ENCODE measurements around the gene AFDN. TPM values are rescaled to one million over a fixed set of nuclear protein-coding genes. Genes with fewer than 3 reads are reported as not detected.

The AFDN gene
- total RNA-seq, 1 donor from 2014 or later, result 40.8 TPM

DNA sequence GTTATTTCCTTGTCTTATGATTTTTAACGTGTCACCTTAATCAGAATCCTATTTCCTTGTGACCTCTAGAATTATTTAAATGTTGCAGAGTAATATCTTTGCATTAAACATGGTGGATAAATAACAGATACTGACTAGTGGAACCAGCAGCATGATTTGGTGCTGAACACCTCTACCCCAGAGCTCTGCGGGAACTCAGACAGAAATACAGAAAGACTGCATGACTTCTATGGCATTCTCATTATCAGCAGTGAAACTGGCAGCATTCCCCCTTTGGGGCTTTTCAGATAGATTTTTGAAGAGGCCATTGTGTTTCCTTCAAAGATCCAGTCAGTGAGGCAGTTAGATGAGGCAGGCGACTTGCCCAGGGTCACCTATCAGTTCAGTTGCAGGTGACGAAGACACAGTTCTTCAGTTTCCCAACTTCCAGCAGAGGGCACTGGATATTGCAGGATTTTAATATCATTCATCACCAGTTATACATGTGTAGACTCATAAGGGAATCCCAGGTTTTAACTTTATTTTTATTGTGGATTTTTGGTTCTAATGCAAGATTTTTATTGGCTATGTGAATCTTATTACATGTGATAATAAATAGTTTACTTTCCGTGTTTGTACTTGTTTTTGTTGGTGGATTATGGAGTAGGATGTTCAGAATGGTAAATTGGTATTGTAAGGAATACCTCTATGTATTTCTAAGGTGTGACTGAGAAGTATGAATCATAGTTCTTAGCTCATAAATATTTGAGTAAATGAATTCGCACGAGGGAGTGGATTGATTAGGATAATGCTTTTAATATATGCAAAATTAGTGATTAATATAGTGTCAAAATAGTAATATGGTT is 81.3 kb downstream of the AFDN start:
- Mint-ChIP-seq H3K27me3 (no peaks in the 10 kb centered on the region), H3K27ac (no peak overlapping the region), H3K9me3 (no peaks in the 10 kb centered on the region), H3K4me1 (no peaks in the 10 kb centered on the region), H3K4me3 (no peak overlapping the region), H3K36me3 (ENCODE audit: low read depth) (no peaks in the 10 kb centered on the region)
- intact Hi-C loops (cut with micrococcal nuclease), result no loop called here
- no peak for DNase-seq

GRCh38 chr6:167910007-167910406 is 83.3 kb downstream of the AFDN start:
- Mint-ChIP-seq H3K4me3 (no peak overlapping the region), H3K27ac (no peak overlapping the region), H3K9me3 (no peaks in the 10 kb centered on the region), H3K4me1 (no peaks in the 10 kb centered on the region), H3K36me3 (ENCODE audit: low read depth) (peaks cover 1% of the 10 kb centered on the region), H3K27me3 (no peaks in the 10 kb centered on the region)
- DNase-seq, result no peak
- intact Hi-C loops (cut with micrococcal nuclease), result no loop called here

GRCh38 chr6:167910652-167911051 is 83.9 kb downstream of the AFDN start:
- no peak overlapping the region for H3K4me3 Mint-ChIP-seq
- intact Hi-C loops (cut with micrococcal nuclease), result no loop called here
- H3K9me3 Mint-ChIP-seq, result no peaks in the 10 kb centered on the region
- no peaks in the 10 kb centered on the region for H3K27me3 Mint-ChIP-seq
- DNase-seq, result no peak
- no peak overlapping the region for H3K27ac Mint-ChIP-seq
- no peaks in the 10 kb centered on the region for H3K4me1 Mint-ChIP-seq
- peaks cover 1% of the 10 kb centered on the region for H3K36me3 Mint-ChIP-seq (ENCODE audit: low read depth)

DNA sequence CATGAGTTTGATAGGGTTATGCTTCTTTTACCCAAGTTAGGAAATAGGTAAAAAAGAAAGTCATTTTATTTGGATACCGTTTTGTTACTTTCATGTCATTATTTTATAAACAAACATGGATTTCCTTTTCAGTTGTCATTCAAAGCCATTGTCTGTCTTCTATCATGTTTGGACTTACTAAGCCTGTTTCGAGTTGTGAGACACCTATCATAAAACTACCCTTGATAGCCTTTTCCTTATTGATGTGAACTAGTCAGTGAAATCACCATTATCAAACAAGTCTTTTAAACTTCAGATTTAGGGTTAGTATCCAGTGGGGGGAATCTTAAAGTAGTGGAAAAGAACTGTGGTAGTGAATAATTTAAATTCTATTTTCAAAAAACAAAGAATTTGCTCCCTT is 85.8 kb downstream of the AFDN start:
- Mint-ChIP-seq H3K27ac (no peak overlapping the region), H3K4me3 (no peak overlapping the region), H3K9me3 (no peaks in the 10 kb centered on the region), H3K4me1 (no peaks in the 10 kb centered on the region), H3K36me3 (ENCODE audit: low read depth) (peaks cover 3% of the 10 kb centered on the region), H3K27me3 (no peaks in the 10 kb centered on the region)
- intact Hi-C loops (cut with micrococcal nuclease), result no loop called here
- no peak for DNase-seq

DNA sequence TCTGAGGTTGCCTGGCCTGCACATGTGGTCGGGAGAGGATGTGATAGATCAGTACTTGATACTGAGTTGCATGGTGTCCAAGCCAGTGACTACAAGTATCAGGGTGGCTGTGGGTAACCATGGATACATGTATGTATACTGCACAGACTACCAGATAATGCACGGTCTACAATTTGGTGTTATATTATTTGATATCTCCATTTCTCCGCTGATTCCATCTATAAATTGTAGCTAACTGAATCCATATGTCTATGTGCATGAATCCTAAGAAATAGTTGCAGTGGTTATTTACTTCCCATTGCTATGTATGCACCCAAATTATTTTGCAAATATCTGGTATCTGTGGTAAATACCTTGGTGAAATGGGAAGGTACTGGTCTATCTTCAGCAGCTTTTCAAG is 87.0 kb downstream of the AFDN start:
- Mint-ChIP-seq H3K9me3 (no peaks in the 10 kb centered on the region), H3K27me3 (no peaks in the 10 kb centered on the region), H3K4me1 (no peaks in the 10 kb centered on the region), H3K36me3 (ENCODE audit: low read depth) (peaks cover 5% of the 10 kb centered on the region), H3K4me3 (no peak overlapping the region), H3K27ac (no peak overlapping the region)
- no peak for DNase-seq
- intact Hi-C loops (cut with micrococcal nuclease), result no loop called here

GRCh38 chr6:167915139-167915538 is 88.4 kb downstream of the AFDN start:
- Mint-ChIP-seq H3K9me3 (no peaks in the 10 kb centered on the region), H3K36me3 (ENCODE audit: low read depth) (peaks cover 5% of the 10 kb centered on the region), H3K4me1 (no peaks in the 10 kb centered on the region), H3K4me3 (no peak overlapping the region), H3K27me3 (no peaks in the 10 kb centered on the region), H3K27ac (no peak overlapping the region)
- intact Hi-C loops (cut with micrococcal nuclease), result no loop called here
- DNase-seq, result peak; percentile 16

GRCh38 chr6:167917551-167918154 is 90.9 kb downstream of the AFDN start:
- no peaks in the 10 kb centered on the region for H3K9me3 Mint-ChIP-seq
- no peaks in the 10 kb centered on the region for H3K4me1 Mint-ChIP-seq
- peaks cover 10% of the 10 kb centered on the region for H3K36me3 Mint-ChIP-seq (ENCODE audit: low read depth)
- intact Hi-C loops (cut with micrococcal nuclease), result no loop called here
- H3K27ac Mint-ChIP-seq, result no peak overlapping the region
- no peaks in the 10 kb centered on the region for H3K27me3 Mint-ChIP-seq
- H3K4me3 Mint-ChIP-seq, result no peak overlapping the region
- peak; percentile 13 for DNase-seq

DNA sequence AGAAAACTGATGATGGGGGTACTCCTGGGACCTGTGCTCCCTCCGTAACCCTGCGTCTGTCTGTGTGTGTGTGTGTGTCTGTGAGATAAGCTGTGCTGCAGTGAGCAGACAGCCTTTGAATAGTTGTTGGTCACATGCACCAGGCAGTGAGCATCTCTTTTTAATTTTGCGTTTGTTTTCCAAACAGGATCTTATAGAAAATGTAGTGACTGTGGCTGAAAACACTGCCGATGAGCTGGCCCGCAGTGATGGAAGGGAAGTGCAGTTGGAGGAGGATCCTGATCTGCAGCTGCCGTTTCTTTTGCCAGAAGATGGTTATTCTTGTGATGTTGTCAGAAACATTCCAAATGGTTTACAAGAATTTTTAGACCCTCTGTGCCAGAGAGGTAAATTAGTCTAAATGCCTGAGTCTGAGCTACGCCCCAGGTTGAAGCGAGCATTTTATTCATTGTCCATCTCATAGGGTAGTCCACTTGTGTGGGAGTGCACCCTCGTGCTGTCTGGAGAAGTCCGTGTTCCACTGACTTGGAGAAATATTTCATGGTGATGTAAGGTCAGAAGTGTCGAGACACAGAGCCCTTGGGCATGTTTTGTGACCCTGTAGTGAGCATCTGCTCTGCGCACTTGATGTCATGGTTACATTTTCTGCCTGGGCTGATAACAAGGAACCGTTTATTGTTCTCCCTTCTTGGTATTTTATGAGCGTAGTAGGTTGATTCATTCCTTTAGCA is 92.0 kb downstream of the AFDN start:
- peak; percentile 28 for DNase-seq
- Mint-ChIP-seq H3K27ac (no peak overlapping the region), H3K4me1 (no peaks in the 10 kb centered on the region), H3K4me3 (no peak overlapping the region), H3K36me3 (ENCODE audit: low read depth) (peaks cover 11% of the 10 kb centered on the region), H3K27me3 (no peaks in the 10 kb centered on the region), H3K9me3 (no peaks in the 10 kb centered on the region)
- intact Hi-C loops (cut with micrococcal nuclease), result no loop called here

DNA sequence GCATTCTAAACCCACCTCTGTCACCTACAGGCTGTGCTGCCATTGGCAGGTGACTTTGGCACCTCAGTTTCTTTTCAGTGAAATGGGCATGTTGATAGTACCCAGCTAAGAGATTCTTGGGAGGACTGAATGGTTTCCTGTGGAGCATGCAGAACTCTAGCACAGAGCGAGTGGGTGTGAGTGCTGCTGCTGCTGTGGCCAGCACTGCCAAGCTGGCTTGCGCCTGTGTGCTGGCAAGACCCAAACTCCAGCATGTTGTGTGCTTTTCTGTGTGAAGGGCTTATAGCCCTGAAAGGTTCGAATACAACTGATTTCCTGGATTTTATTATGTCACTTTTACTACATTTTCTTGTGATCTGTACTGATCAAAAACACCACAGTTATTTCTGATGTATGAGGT is 92.6 kb downstream of the AFDN start:
- H3K4me3 Mint-ChIP-seq, result no peak overlapping the region
- H3K4me1 Mint-ChIP-seq, result no peaks in the 10 kb centered on the region
- no peak for DNase-seq
- peaks cover 11% of the 10 kb centered on the region for H3K36me3 Mint-ChIP-seq (ENCODE audit: low read depth)
- intact Hi-C loops (cut with micrococcal nuclease), result no loop called here
- H3K27me3 Mint-ChIP-seq, result no peaks in the 10 kb centered on the region
- H3K27ac Mint-ChIP-seq, result no peak overlapping the region
- H3K9me3 Mint-ChIP-seq, result no peaks in the 10 kb centered on the region

- intact Hi-C loops (cut with micrococcal nuclease), result no loop called here
- Mint-ChIP-seq H3K4me3 (no peak overlapping the region), H3K9me3 (no peaks in the 10 kb centered on the region), H3K27me3 (no peaks in the 10 kb centered on the region), H3K36me3 (ENCODE audit: low read depth) (peaks cover 12% of the 10 kb centered on the region), H3K4me1 (no peaks in the 10 kb centered on the region), H3K27ac (no peak overlapping the region)
- no peak for DNase-seq
Measured at GRCh38 chr6:167920165-167920564, 93.5 kb downstream of the AFDN start.

- no peak overlapping the region for H3K4me3 Mint-ChIP-seq
- no peak for DNase-seq
- H3K9me3 Mint-ChIP-seq, result no peaks in the 10 kb centered on the region
- H3K27ac Mint-ChIP-seq, result no peak overlapping the region
- no peaks in the 10 kb centered on the region for H3K4me1 Mint-ChIP-seq
- peaks cover 13% of the 10 kb centered on the region for H3K36me3 Mint-ChIP-seq (ENCODE audit: low read depth)
- intact Hi-C loops (cut with micrococcal nuclease), result no loop called here
- H3K27me3 Mint-ChIP-seq, result no peaks in the 10 kb centered on the region
Measured at GRCh38 chr6:167921831-167922230, 95.1 kb downstream of the AFDN start.

DNA sequence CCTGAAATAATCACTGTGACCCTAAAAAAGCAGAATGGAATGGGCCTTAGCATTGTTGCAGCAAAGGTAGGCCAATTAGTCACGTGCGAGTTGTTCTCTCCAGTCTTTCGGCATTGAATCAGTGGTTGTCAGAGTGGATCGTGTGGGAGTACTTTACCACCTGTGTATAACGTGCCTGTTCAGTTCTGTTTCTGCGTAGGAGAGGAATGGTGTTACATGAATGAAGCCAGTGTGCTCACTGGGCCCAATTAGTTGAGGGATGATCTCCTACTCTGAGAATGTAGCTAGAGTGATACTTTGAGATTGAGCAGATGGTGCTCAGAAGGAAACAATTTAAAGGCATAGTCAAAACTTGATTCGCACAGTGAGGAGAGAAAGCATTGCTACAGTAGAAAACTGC is 98.3 kb downstream of the AFDN start:
- Mint-ChIP-seq H3K27me3 (no peaks in the 10 kb centered on the region), H3K4me3 (no peak overlapping the region), H3K4me1 (no peaks in the 10 kb centered on the region), H3K27ac (no peak overlapping the region), H3K9me3 (no peaks in the 10 kb centered on the region), H3K36me3 (ENCODE audit: low read depth) (peaks cover 10% of the 10 kb centered on the region)
- intact Hi-C loops (cut with micrococcal nuclease), result no loop called here
- DNase-seq, result no peak

DNA sequence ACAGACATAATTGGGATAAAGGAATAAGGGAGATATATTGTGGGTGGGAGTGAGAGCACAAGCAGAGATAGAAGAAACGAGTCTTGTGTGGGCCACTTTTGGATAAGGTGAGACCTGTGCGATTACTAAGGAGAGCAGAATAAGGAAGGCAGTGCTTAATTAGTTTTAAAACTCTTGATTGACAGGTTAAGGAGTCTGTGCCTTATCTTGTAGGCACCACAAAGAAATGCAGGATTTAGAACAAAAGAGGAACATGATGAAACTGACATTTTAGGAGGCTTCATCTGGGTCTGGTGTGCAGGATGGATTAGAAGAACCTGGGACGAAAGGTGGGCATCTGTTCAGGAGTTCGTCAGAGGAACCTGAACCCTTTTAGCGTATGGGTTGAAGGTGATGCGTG is 100.5 kb downstream of the AFDN start:
- H3K4me1 Mint-ChIP-seq, result no peaks in the 10 kb centered on the region

GRCh38 chr6:167928111-167928510 is 101.4 kb downstream of the AFDN start:
- Mint-ChIP-seq H3K4me1 (no peaks in the 10 kb centered on the region), H3K4me3 (no peak overlapping the region), H3K27me3 (no peaks in the 10 kb centered on the region), H3K27ac (no peak overlapping the region), H3K36me3 (ENCODE audit: low read depth) (peaks cover 2% of the 10 kb centered on the region), H3K9me3 (no peaks in the 10 kb centered on the region)
- no peak for DNase-seq
- intact Hi-C loops (cut with micrococcal nuclease), result no loop called here

More for the DNA sequence above, 100.5 kb downstream of the AFDN start:
- H3K9me3 Mint-ChIP-seq, result no peaks in the 10 kb centered on the region
- no peak overlapping the region for H3K27ac Mint-ChIP-seq
- intact Hi-C loops (cut with micrococcal nuclease), result no loop called here
- H3K36me3 Mint-ChIP-seq (ENCODE audit: low read depth), result peaks cover 8% of the 10 kb centered on the region
- no peak for DNase-seq
- H3K4me3 Mint-ChIP-seq, result no peak overlapping the region
- H3K27me3 Mint-ChIP-seq, result no peaks in the 10 kb centered on the region
